Activated CD4-positive, alpha-beta T cell treated with anti-CD3 and anti-CD28 coated beads, Interleukin-2, amount 10 ng/mL, durations not matched to agents 7 days and 5 days (primary cell): Measurements from ENCODE around the gene ELMO1. TPM values are rescaled to one million over a fixed set of nuclear protein-coding genes. Genes with fewer than 3 reads are reported as not detected.

ENCODE experiments used
- CTCF ChIA-PET: fragments of 350-600 bp; sonication (Branson Sonifier 250); formaldehyde crosslinking; loops from one replicate; lab custom pipeline; 2021; ENCODE audit warnings: antibody characterized with exemption; lab: Charles Lee
- POLR2A ChIA-PET: fragments of 350-600 bp; sonication (Branson Sonifier 250); formaldehyde crosslinking; loops from one replicate; lab custom pipeline; 2021; ENCODE audit warnings: antibody characterized with exemption; lab: Charles Lee
- DNase-seq: peaks from one replicate; pipeline ENCODE4 v3.0.0-alpha.2; 2020
- H3K27ac Mint-ChIP-seq: one replicate; pipeline ENCODE4 v1.8.0; 2021; ENCODE audit warnings: mild to moderate bottlenecking, moderate library complexity, mixed read lengths
- H3K27me3 Mint-ChIP-seq: one replicate; pipeline ENCODE4 v1.8.0; 2021; ENCODE audit warnings: mixed read lengths
- H3K36me3 Mint-ChIP-seq: one replicate; pipeline ENCODE4 v1.8.0; 2021; ENCODE audit warnings: low read depth, mixed read lengths
- H3K4me1 Mint-ChIP-seq: one replicate; pipeline ENCODE4 v1.8.0; 2021; ENCODE audit warnings: mixed read lengths
- H3K4me3 Mint-ChIP-seq: one replicate; pipeline ENCODE4 v1.8.0; 2021; ENCODE audit warnings: mild to moderate bottlenecking, moderate library complexity, mixed read lengths
- H3K9me3 Mint-ChIP-seq: one replicate; pipeline ENCODE4 v1.8.0; 2021; ENCODE audit warnings: mixed read lengths
- total RNA-seq, 2 experiments: library from RNA; stranded (reverse); gene quantifications; one replicate each; pipeline ENCODE4 v1.2.3, GENCODE V29; 2021

The ELMO1 gene
- total RNA-seq, 2 experiments from 2014 or later: 99.8 to 142 TPM

- Mint-ChIP-seq H3K4me1 (peaks cover 23% of the 10 kb centered on the region), H3K27ac (peak overlapping the region; percentile 15), H3K9me3 (no peaks in the 10 kb centered on the region), H3K36me3 (peaks cover 17% of the 10 kb centered on the region), H3K4me3 (no peak overlapping the region), H3K27me3 (no peaks in the 10 kb centered on the region)
- DNase-seq: no peak
- CTCF ChIA-PET: interaction anchor here (0.6 kb wide), 1 partner anchor 1130 kb away, joined by 3 read pairs; no protein-coding TSS in a partner anchor
- POLR2A ChIA-PET: no interaction called here
These were observed 347.8 kb downstream of the ELMO1 start for GRCh38 chr7:37100735-37101331.

GRCh38 chr7:37098762-37099161 is 349.9 kb downstream of the ELMO1 start:
- no peak overlapping the region for H3K27ac Mint-ChIP-seq

GRCh38 chr7:37097983-37098382 is 350.7 kb downstream of the ELMO1 start:
- DNase-seq: no peak
- peaks cover 23% of the 10 kb centered on the region for H3K4me1 Mint-ChIP-seq
- H3K4me3 Mint-ChIP-seq: no peak overlapping the region
- POLR2A ChIA-PET: no interaction called here
- peaks cover 42% of the 10 kb centered on the region for H3K36me3 Mint-ChIP-seq
- no peaks in the 10 kb centered on the region for H3K27me3 Mint-ChIP-seq
- CTCF ChIA-PET: interaction anchor here (0.6 kb wide), 2 partner anchors 36 to 90 kb away, joined by 3 to 4 read pairs; no protein-coding TSS in a partner anchor
- no peaks in the 10 kb centered on the region for H3K9me3 Mint-ChIP-seq
- H3K27ac Mint-ChIP-seq: no peak overlapping the region

More at GRCh38 chr7:37098762-37099161, 349.9 kb downstream of the ELMO1 start:
- H3K27me3 Mint-ChIP-seq: no peaks in the 10 kb centered on the region
- peaks cover 23% of the 10 kb centered on the region for H3K4me1 Mint-ChIP-seq
- CTCF ChIA-PET: no interaction called here
- DNase-seq: no peak
- POLR2A ChIA-PET: no interaction called here
- no peak overlapping the region for H3K4me3 Mint-ChIP-seq
- peaks cover 37% of the 10 kb centered on the region for H3K36me3 Mint-ChIP-seq
- no peaks in the 10 kb centered on the region for H3K9me3 Mint-ChIP-seq

- Mint-ChIP-seq H3K4me1 (peaks cover 22% of the 10 kb centered on the region), H3K27me3 (no peaks in the 10 kb centered on the region), H3K9me3 (peaks cover 3% of the 10 kb centered on the region), H3K4me3 (no peak overlapping the region), H3K27ac (no peak overlapping the region), H3K36me3 (peaks cover 48% of the 10 kb centered on the region)
- POLR2A ChIA-PET: no interaction called here
- DNase-seq: no peak
- CTCF ChIA-PET: no interaction called here
These were observed 351.4 kb downstream of the ELMO1 start for GRCh38 chr7:37097276-37097675.

- Mint-ChIP-seq H3K4me1 (peaks cover 13% of the 10 kb centered on the region), H3K27ac (no peak overlapping the region), H3K36me3 (peaks cover 51% of the 10 kb centered on the region), H3K9me3 (peaks cover 3% of the 10 kb centered on the region), H3K27me3 (no peaks in the 10 kb centered on the region), H3K4me3 (no peak overlapping the region)
- ChIA-PET CTCF (interaction anchor here (0.9 kb wide), 1 partner anchor 11 kb away, joined by 4 read pairs; no protein-coding TSS in a partner anchor), POLR2A (no interaction called here)
- DNase-seq: no peak
These were observed 352.3 kb downstream of the ELMO1 start for GRCh38 chr7:37096341-37096740.

GRCh38 chr7:37095122-37095521 is 353.5 kb downstream of the ELMO1 start:
- Mint-ChIP-seq H3K36me3 (peaks cover 56% of the 10 kb centered on the region), H3K27me3 (no peaks in the 10 kb centered on the region), H3K9me3 (peaks cover 3% of the 10 kb centered on the region), H3K4me1 (peaks cover 6% of the 10 kb centered on the region), H3K27ac (no peak overlapping the region), H3K4me3 (no peak overlapping the region)
- CTCF ChIA-PET: no interaction called here
- DNase-seq: no peak
- POLR2A ChIA-PET: no interaction called here

GRCh38 chr7:37093257-37093656 is 355.4 kb downstream of the ELMO1 start:
- H3K27me3 Mint-ChIP-seq: no peaks in the 10 kb centered on the region
- DNase-seq: no peak
- POLR2A ChIA-PET: no interaction called here
- CTCF ChIA-PET: no interaction called here
- H3K27ac Mint-ChIP-seq: no peak overlapping the region
- peaks cover 3% of the 10 kb centered on the region for H3K9me3 Mint-ChIP-seq
- peaks cover 7% of the 10 kb centered on the region for H3K4me1 Mint-ChIP-seq
- H3K36me3 Mint-ChIP-seq: peaks cover 56% of the 10 kb centered on the region
- H3K4me3 Mint-ChIP-seq: no peak overlapping the region

- H3K9me3 Mint-ChIP-seq: peaks cover 3% of the 10 kb centered on the region
- peak overlapping the region; percentile 37 for H3K27ac Mint-ChIP-seq
- POLR2A ChIA-PET: no interaction called here
- H3K27me3 Mint-ChIP-seq: no peaks in the 10 kb centered on the region
- peaks cover 59% of the 10 kb centered on the region for H3K36me3 Mint-ChIP-seq
- CTCF ChIA-PET: no interaction called here
- H3K4me1 Mint-ChIP-seq: peaks cover 13% of the 10 kb centered on the region
- DNase-seq: no peak
- no peak overlapping the region for H3K4me3 Mint-ChIP-seq
These were observed 356.1 kb downstream of the ELMO1 start for GRCh38 chr7:37092548-37092947.

GRCh38 chr7:37089972-37090371 is 358.7 kb downstream of the ELMO1 start:
- Mint-ChIP-seq H3K9me3 (peaks cover 3% of the 10 kb centered on the region), H3K4me1 (peaks cover 26% of the 10 kb centered on the region), H3K27me3 (no peaks in the 10 kb centered on the region), H3K27ac (no peak overlapping the region), H3K36me3 (peaks cover 56% of the 10 kb centered on the region), H3K4me3 (no peak overlapping the region)
- CTCF ChIA-PET: no interaction called here
- no peak for DNase-seq
- POLR2A ChIA-PET: no interaction called here

- no peak overlapping the region for H3K4me3 Mint-ChIP-seq
- ChIA-PET POLR2A (no interaction called here), CTCF (no interaction called here)
- no peaks in the 10 kb centered on the region for H3K9me3 Mint-ChIP-seq
- peaks cover 35% of the 10 kb centered on the region for H3K4me1 Mint-ChIP-seq
- H3K27ac Mint-ChIP-seq: no peak overlapping the region
- DNase-seq: no peak
- peaks cover 54% of the 10 kb centered on the region for H3K36me3 Mint-ChIP-seq
- no peaks in the 10 kb centered on the region for H3K27me3 Mint-ChIP-seq
These were observed 363.1 kb downstream of the ELMO1 start for GRCh38 chr7:37085600-37085999.

- ChIA-PET CTCF (no interaction called here), POLR2A (no interaction called here)
- H3K27me3 Mint-ChIP-seq: no peaks in the 10 kb centered on the region
- no peak overlapping the region for H3K4me3 Mint-ChIP-seq
- H3K36me3 Mint-ChIP-seq: peaks cover 50% of the 10 kb centered on the region
- no peak for DNase-seq
- H3K27ac Mint-ChIP-seq: peak overlapping the region; percentile 51
- H3K9me3 Mint-ChIP-seq: no peaks in the 10 kb centered on the region
- peaks cover 35% of the 10 kb centered on the region for H3K4me1 Mint-ChIP-seq
These were observed 364.4 kb downstream of the ELMO1 start for GRCh38 chr7:37084303-37084702.

GRCh38 chr7:37083311-37084096 is 365.2 kb downstream of the ELMO1 start:
- ChIA-PET POLR2A (no interaction called here), CTCF (interaction anchor here (1.2 kb wide), 1 partner anchor 16 kb away, joined by 3 read pairs; no protein-coding TSS in a partner anchor)
- no peak for DNase-seq
- Mint-ChIP-seq H3K9me3 (no peaks in the 10 kb centered on the region), H3K4me1 (peaks cover 35% of the 10 kb centered on the region), H3K27me3 (no peaks in the 10 kb centered on the region), H3K27ac (no peak overlapping the region), H3K4me3 (no peak overlapping the region), H3K36me3 (peaks cover 50% of the 10 kb centered on the region)

- H3K27ac Mint-ChIP-seq: no peak overlapping the region
These were observed 367.2 kb downstream of the ELMO1 start for GRCh38 chr7:37081436-37081835.

More at GRCh38 chr7:37081436-37081835, 367.2 kb downstream of the ELMO1 start:
- CTCF ChIA-PET: no interaction called here
- POLR2A ChIA-PET: no interaction called here
- no peak for DNase-seq
- H3K27me3 Mint-ChIP-seq: no peaks in the 10 kb centered on the region
- H3K9me3 Mint-ChIP-seq: no peaks in the 10 kb centered on the region
- H3K4me1 Mint-ChIP-seq: peaks cover 24% of the 10 kb centered on the region
- H3K4me3 Mint-ChIP-seq: no peak overlapping the region
- H3K36me3 Mint-ChIP-seq: peaks cover 51% of the 10 kb centered on the region
